ENCODE results near the gene YBX2. TPM values are rescaled to one million over a fixed set of nuclear protein-coding genes. Genes with fewer than 3 reads are reported as not detected.

The YBX2 gene
- total RNA-seq, 4 donors from 2014 or later = 3.3 to 6.5 (median 5.3) TPM

DNA sequence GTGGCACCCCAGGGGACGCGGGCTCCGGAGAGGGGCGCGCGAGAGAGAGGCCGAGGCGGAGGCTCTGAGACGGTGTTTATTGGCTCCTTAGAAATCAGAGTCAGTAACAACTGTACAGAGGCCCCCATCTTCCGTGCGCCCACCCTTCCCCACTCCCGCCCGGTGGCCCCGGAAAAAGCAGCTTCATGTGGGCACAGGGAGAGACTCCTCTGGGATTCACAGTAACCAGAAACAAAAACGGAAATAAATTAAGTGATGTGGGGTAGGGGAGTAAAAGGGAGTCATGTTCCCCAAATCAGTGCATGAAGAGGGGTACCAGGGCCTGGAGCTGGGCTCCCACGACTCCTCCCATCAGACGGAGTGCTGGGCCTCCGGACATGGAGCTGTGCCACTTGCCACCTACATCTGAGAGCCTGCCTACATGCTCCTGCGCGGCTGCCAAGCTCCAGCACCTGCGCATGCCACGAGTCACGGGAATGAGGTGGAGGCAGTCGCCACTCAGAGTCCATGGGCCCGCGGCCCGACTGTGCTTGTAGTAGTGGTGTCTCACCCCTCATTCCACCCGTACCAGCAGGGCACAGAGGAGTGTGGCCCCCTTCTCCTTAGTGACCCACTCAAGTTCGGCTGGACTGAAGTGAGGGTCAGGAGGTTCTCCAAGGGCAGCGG is 21.3 kb upstream of the YBX2 start:
- Histone ChIP-seq H3K4me3 (peak overlapping the region; percentile 85 to 96), H3K4me1 (peaks cover 0 to 50% (median 24%) of the 10 kb centered on the region in 3 donors), H3K36me3 (peaks cover 3 to 86% of the 10 kb centered on the region in 2 donors), H3K9me3 (no peaks in the 10 kb centered on the region), H3K27me3 (no peaks in the 10 kb centered on the region), H3K27ac (peak overlapping the region; percentile 77 to 98 (median 96))
- TF ChIP-seq POLR2AphosphoS5 (IDR thresholded peaks at IDR 0.05) = no peak
- TF ChIP-seq EP300 (IDR thresholded peaks at IDR 0.05) = no peak
- no peak for TF ChIP-seq CTCF (IDR thresholded peaks at IDR 0.05)
- TF ChIP-seq POLR2A (IDR thresholded peaks at IDR 0.05) = no peak
- no peak for ATAC-seq
- WGBS, 2 donors (ENCODE audit: low coverage in 1 of 2) = 0 to 67% methylated on average over 3 to 7 of the region's 30 CpGs

DNA sequence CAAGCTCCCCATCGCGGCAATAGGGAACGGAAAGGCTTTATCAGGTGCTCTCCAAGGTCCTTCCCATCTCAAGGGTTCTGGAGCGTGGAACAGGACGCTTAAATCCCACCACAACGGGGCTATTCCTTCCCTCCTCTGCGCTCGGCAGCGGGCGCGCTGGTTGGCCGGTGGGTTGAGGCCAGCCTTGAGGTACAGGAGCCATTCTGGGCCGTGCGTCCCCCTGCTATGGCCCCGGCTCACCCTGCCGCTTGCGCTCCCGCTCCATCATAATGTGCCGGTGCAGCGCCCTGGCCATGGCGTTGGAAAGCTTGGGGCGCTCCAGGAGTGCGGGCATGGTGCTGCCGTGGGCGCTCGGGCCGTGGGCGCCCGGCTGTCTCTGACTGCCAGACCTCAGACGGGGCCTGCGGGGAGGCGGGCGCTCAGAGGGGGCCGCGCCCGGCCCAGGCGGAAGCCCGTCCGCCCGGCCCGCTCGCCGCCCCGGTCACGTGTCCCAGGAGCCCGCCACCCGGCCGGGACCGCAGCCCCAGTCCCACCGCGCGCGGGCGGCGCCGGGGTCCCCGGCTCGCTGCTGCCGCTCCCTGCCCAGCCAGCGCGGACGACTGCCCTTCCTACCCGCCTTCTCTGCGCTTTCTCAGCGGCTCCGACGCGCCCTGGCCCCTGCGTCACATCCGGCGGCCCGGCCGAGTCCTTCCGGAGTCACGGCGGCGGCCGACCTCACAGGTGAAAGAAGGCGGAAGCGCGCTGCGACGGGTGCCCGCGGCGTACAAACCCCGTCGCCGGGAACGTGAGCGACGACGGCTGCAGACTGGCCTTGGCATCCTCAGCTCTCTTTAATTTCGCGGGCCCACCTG is 20.5 kb upstream of the YBX2 start, which contains the start of gene GPS2:
GPS2 (minus strand) TSS at position 642 of the 851 bp plus-strand sequence; CDS start at position 334, 308 bp downstream.
- Histone ChIP-seq H3K27me3 (no peaks in the 10 kb centered on the region), H3K4me1 (peaks cover 0 to 57% (median 27%) of the 10 kb centered on the region in 3 donors), H3K27ac (peak within 1 kb of the TSS; percentile 77 to 98 (median 96)), H3K4me3 (peak within 1 kb of the TSS; percentile 85 to 96), H3K9me3 (no peaks in the 10 kb centered on the region), H3K36me3 (peaks cover 3 to 86% of the 10 kb centered on the region in 2 donors)
- 0% methylated on average over 2 of the region's 95 CpGs; no CpG with 5 or more reads in 1 of the 2 donors for WGBS, 2 donors (ENCODE audit: low coverage in 1 of 2)
- TF ChIP-seq EP300 (IDR thresholded peaks at IDR 0.05) (no peak), POLR2A (IDR thresholded peaks at IDR 0.05) (peak; percentile 82 to 88), POLR2AphosphoS5 (IDR thresholded peaks at IDR 0.05) (peak; percentile 95)
- peak; percentile 93 for ATAC-seq

GRCh38 chr17:7313890-7314718 is 19.7 kb upstream of the YBX2 start:
- Histone ChIP-seq H3K9me3 (no peaks in the 10 kb centered on the region), H3K27ac (peak overlapping the region; percentile 77 to 98 (median 96)), H3K36me3 (peaks cover 3 to 86% of the 10 kb centered on the region in 2 donors), H3K4me1 (peaks cover 4 to 66% (median 35%) of the 10 kb centered on the region in 3 donors), H3K27me3 (no peaks in the 10 kb centered on the region), H3K4me3 (peak overlapping the region; percentile 85 to 96)
- TF ChIP-seq POLR2AphosphoS5 (IDR thresholded peaks at IDR 0.05) (no peak), POLR2A (IDR thresholded peaks at IDR 0.05) (no peak), EP300 (IDR thresholded peaks at IDR 0.05) (no peak), CTCF (IDR thresholded peaks at IDR 0.05) (no peak)
- WGBS, 2 donors (ENCODE audit: low coverage in 1 of 2) = 26 to 92% methylated on average over 2 to 6 of the region's 9 CpGs
- ATAC-seq = no peak

GRCh38 chr17:7313088-7313889 is 18.9 kb upstream of the YBX2 start:
- peaks cover 3 to 78% of the 10 kb centered on the region in 2 donors for H3K36me3 ChIP-seq
- WGBS, 2 donors (ENCODE audit: low coverage in 1 of 2) = 77 to 93% methylated on average over 4 of the region's 7 CpGs
- H3K27ac ChIP-seq = peak overlapping the region in 3 of 4 donors; percentile 94 to 98 (median 97)

More at GRCh38 chr17:7313088-7313889, 18.9 kb upstream of the YBX2 start:
- no peaks in the 10 kb centered on the region for H3K27me3 ChIP-seq
- TF ChIP-seq POLR2AphosphoS5 (IDR thresholded peaks at IDR 0.05) (no peak), EP300 (IDR thresholded peaks at IDR 0.05) (no peak), POLR2A (IDR thresholded peaks at IDR 0.05) (no peak), CTCF (IDR thresholded peaks at IDR 0.05) (peak in 1 of 4 experiments; percentile 9)
- H3K9me3 ChIP-seq = no peaks in the 10 kb centered on the region
- H3K4me3 ChIP-seq = no peak overlapping the region
- H3K4me1 ChIP-seq = peaks cover 5 to 74% (median 37%) of the 10 kb centered on the region in 3 donors
- ATAC-seq = no peak

Measured in gastroesophageal sphincter (tissue), 4 donors.